ENCODE measurements around the gene MAD1L1. TPM values are rescaled to one million over a fixed set of nuclear protein-coding genes. Genes with fewer than 3 reads are reported as not detected.

Gene MAD1L1
- total RNA-seq, 1 experiment from 2014 or later, result 63.0 TPM

- Histone ChIP-seq H3K4me3 (ENCODE audit: insufficient read depth, low read depth, low read length) (no peak overlapping the region), H3K36me3 (replicated peaks; ENCODE audit: control insufficient read depth, insufficient read depth, low read length) (no peaks in the 10 kb centered on the region)
- no peak for DNase-seq
Measured at GRCh38 chr7:1859266-1860035, 373.3 kb downstream of the MAD1L1 start.

GRCh38 chr7:1858435-1859265 lies 374.1 kb downstream of the MAD1L1 start:
- H3K4me3 ChIP-seq (ENCODE audit: insufficient read depth, low read depth, low read length), result no peak overlapping the region
- DNase-seq, result no peak
- H3K36me3 ChIP-seq (replicated peaks; ENCODE audit: control insufficient read depth, insufficient read depth, low read length), result no peaks in the 10 kb centered on the region
- H3K27me3 ChIP-seq (ENCODE audit: control insufficient read depth, insufficient read depth, low read length), result no peaks in the 10 kb centered on the region

More at GRCh38 chr7:1859266-1860035, 373.3 kb downstream of the MAD1L1 start:
- H3K27me3 ChIP-seq (ENCODE audit: control insufficient read depth, insufficient read depth, low read length), result no peaks in the 10 kb centered on the region

- Histone ChIP-seq H3K27me3 (ENCODE audit: control insufficient read depth, insufficient read depth, low read length) (no peaks in the 10 kb centered on the region), H3K4me3 (ENCODE audit: insufficient read depth, low read depth, low read length) (no peak overlapping the region), H3K36me3 (replicated peaks; ENCODE audit: control insufficient read depth, insufficient read depth, low read length) (no peaks in the 10 kb centered on the region)
- DNase-seq, result no peak
Measured at GRCh38 chr7:1857487-1858421, 375.0 kb downstream of the MAD1L1 start.

GRCh38 chr7:1856888-1857441 lies 375.8 kb downstream of the MAD1L1 start:
- no peak for DNase-seq

GRCh38 chr7:1856161-1856887 lies 376.4 kb downstream of the MAD1L1 start:
- Histone ChIP-seq H3K36me3 (replicated peaks; ENCODE audit: control insufficient read depth, insufficient read depth, low read length) (no peaks in the 10 kb centered on the region), H3K4me3 (ENCODE audit: insufficient read depth, low read depth, low read length) (no peak overlapping the region), H3K27me3 (ENCODE audit: control insufficient read depth, insufficient read depth, low read length) (no peaks in the 10 kb centered on the region)
- DNase-seq, result peak; percentile 81

More at GRCh38 chr7:1856888-1857441, 375.8 kb downstream of the MAD1L1 start:
- H3K27me3 ChIP-seq (ENCODE audit: control insufficient read depth, insufficient read depth, low read length), result no peaks in the 10 kb centered on the region
- H3K4me3 ChIP-seq (ENCODE audit: insufficient read depth, low read depth, low read length), result no peak overlapping the region
- no peaks in the 10 kb centered on the region for H3K36me3 ChIP-seq (replicated peaks; ENCODE audit: control insufficient read depth, insufficient read depth, low read length)

- Histone ChIP-seq H3K36me3 (replicated peaks; ENCODE audit: control insufficient read depth, insufficient read depth, low read length) (no peaks in the 10 kb centered on the region), H3K27me3 (ENCODE audit: control insufficient read depth, insufficient read depth, low read length) (no peaks in the 10 kb centered on the region), H3K4me3 (ENCODE audit: insufficient read depth, low read depth, low read length) (no peak overlapping the region)
- DNase-seq, result no peak
Measured at GRCh38 chr7:1855725-1856160, 377.0 kb downstream of the MAD1L1 start.

- Histone ChIP-seq H3K36me3 (replicated peaks; ENCODE audit: control insufficient read depth, insufficient read depth, low read length) (no peaks in the 10 kb centered on the region), H3K27me3 (ENCODE audit: control insufficient read depth, insufficient read depth, low read length) (no peaks in the 10 kb centered on the region), H3K4me3 (ENCODE audit: insufficient read depth, low read depth, low read length) (no peak overlapping the region)
- no peak for DNase-seq
Measured at GRCh38 chr7:1854866-1855724, 377.6 kb downstream of the MAD1L1 start.

GRCh38 chr7:1853986-1854865 lies 378.5 kb downstream of the MAD1L1 start:
- Histone ChIP-seq H3K27me3 (ENCODE audit: control insufficient read depth, insufficient read depth, low read length) (no peaks in the 10 kb centered on the region), H3K36me3 (replicated peaks; ENCODE audit: control insufficient read depth, insufficient read depth, low read length) (no peaks in the 10 kb centered on the region), H3K4me3 (ENCODE audit: insufficient read depth, low read depth, low read length) (no peak overlapping the region)
- DNase-seq, result no peak

- H3K27me3 ChIP-seq (ENCODE audit: control insufficient read depth, insufficient read depth, low read length), result no peaks in the 10 kb centered on the region
- DNase-seq, result no peak
Measured at GRCh38 chr7:1853431-1853985, 379.2 kb downstream of the MAD1L1 start.

GRCh38 chr7:1852517-1853430 lies 380.0 kb downstream of the MAD1L1 start:
- DNase-seq, result no peak
- H3K27me3 ChIP-seq (ENCODE audit: control insufficient read depth, insufficient read depth, low read length), result no peaks in the 10 kb centered on the region
- H3K4me3 ChIP-seq (ENCODE audit: insufficient read depth, low read depth, low read length), result no peak overlapping the region
- no peaks in the 10 kb centered on the region for H3K36me3 ChIP-seq (replicated peaks; ENCODE audit: control insufficient read depth, insufficient read depth, low read length)

More at GRCh38 chr7:1853431-1853985, 379.2 kb downstream of the MAD1L1 start:
- Histone ChIP-seq H3K36me3 (replicated peaks; ENCODE audit: control insufficient read depth, insufficient read depth, low read length) (no peaks in the 10 kb centered on the region), H3K4me3 (ENCODE audit: insufficient read depth, low read depth, low read length) (no peak overlapping the region)

All from H7 (cell line).